SK-N-SH treated with all-trans-retinoic acid at 6 μM for 48 hours (cell line): ENCODE data around the gene CAMK2N2.
A peak's percentile ranks its signal among the peaks of the same experiment; 100 is the strongest.

Source experiments
- ATAC-seq: fragments of 200-7000 bp; cut with Tn5 transposase; 3 replicates; pipeline ENCODE4 v1.9.1; 2020; ENCODE audit warnings: mild to moderate bottlenecking, moderate library complexity
- ARNTL ChIP-seq: fragments of 450-650 bp; formaldehyde crosslinking; IDR thresholded peaks from 2 replicates; pipeline ENCODE4 v1.5.0; 2020; ENCODE audit warnings: low read depth, mild to moderate bottlenecking, moderate library complexity, borderline replicate concordance
- BACH2 ChIP-seq: fragments of 250-450 bp; sonication (Bioruptor Pico); IDR thresholded peaks from 2 replicates; pipeline ENCODE4 v1.9.0; 2021; ENCODE audit warnings: mild to moderate bottlenecking, borderline replicate concordance
- CREB5 ChIP-seq: fragments of 250-450 bp; sonication (Bioruptor Pico); IDR thresholded peaks from 2 replicates; pipeline ENCODE4 v1.5.1; 2020; ENCODE audit warnings: low read depth, mild to moderate bottlenecking, moderate library complexity
- CSDC2 ChIP-seq: fragments of 250-450 bp; sonication (Bioruptor Pico); IDR thresholded peaks from 2 replicates; pipeline ENCODE4 v1.5.0; 2020; ENCODE audit warnings: mild to moderate bottlenecking, moderate library complexity
- ESRRG ChIP-seq: fragments of 250-450 bp; sonication (Bioruptor Pico); IDR thresholded peaks from 2 replicates; pipeline ENCODE4 v1.6.1; 2021; ENCODE audit warnings: mild to moderate bottlenecking
- GLIS3 ChIP-seq: fragments of 250-450 bp; sonication (Bioruptor Pico); IDR thresholded peaks from 2 replicates; pipeline ENCODE4 v1.5.0; 2020; ENCODE audit warnings: mild to moderate bottlenecking, moderate library complexity
- ISL1 ChIP-seq: fragments of 250-450 bp; sonication (Bioruptor Pico); IDR thresholded peaks from 2 replicates; pipeline ENCODE4 v2.1.2; 2022; ENCODE audit warnings: mild to moderate bottlenecking, moderate library complexity
- PATZ1 ChIP-seq: fragments of 250-450 bp; sonication (Bioruptor Pico); IDR thresholded peaks from 2 replicates; pipeline ENCODE4 v1.8.0; 2020; ENCODE audit warnings: mild to moderate bottlenecking, moderate library complexity, borderline replicate concordance
- POU6F1 ChIP-seq: fragments of 250-450 bp; sonication (Bioruptor Pico); IDR thresholded peaks from 2 replicates; pipeline ENCODE4 v1.8.0; 2021; ENCODE audit warnings: low read depth, mild to moderate bottlenecking, moderate library complexity, borderline replicate concordance
- PPARA ChIP-seq: fragments of 250-450 bp; sonication (Bioruptor Pico); IDR thresholded peaks from 2 replicates; pipeline ENCODE4 v1.5.0; 2020; ENCODE audit warnings: mild to moderate bottlenecking, borderline replicate concordance
- RARB ChIP-seq: fragments of 250-450 bp; sonication (Bioruptor Pico); IDR thresholded peaks from 2 replicates; pipeline ENCODE4 v1.8.0; 2021; ENCODE audit warnings: mild to moderate bottlenecking, moderate library complexity
- SNAI2 ChIP-seq: fragments of 250-450 bp; sonication (Bioruptor Pico); IDR thresholded peaks from 2 replicates; pipeline ENCODE4 v1.5.0; 2020; ENCODE audit warnings: mild to moderate bottlenecking, moderate library complexity
- TCF4 ChIP-seq: fragments of 250-450 bp; sonication (Bioruptor Pico); IDR thresholded peaks from 2 replicates; pipeline ENCODE4 v1.8.0; 2021; ENCODE audit warnings: mild to moderate bottlenecking, moderate library complexity, borderline replicate concordance
- TOX ChIP-seq: fragments of 250-450 bp; sonication (Bioruptor Pico); IDR thresholded peaks from 2 replicates; pipeline ENCODE4 v1.8.0; 2021; ENCODE audit warnings: mild to moderate bottlenecking, moderate library complexity, borderline replicate concordance
- TSHZ2 ChIP-seq: fragments of 250-450 bp; sonication (Bioruptor Pico); IDR thresholded peaks from 2 replicates; pipeline ENCODE4 v1.5.0; 2020; ENCODE audit warnings: mild to moderate bottlenecking, moderate library complexity
- ZC3H10 ChIP-seq: fragments of 250-450 bp; sonication (Bioruptor Pico); IDR thresholded peaks from 2 replicates; pipeline ENCODE4 v1.5.1; 2021; ENCODE audit warnings: mild to moderate bottlenecking, moderate library complexity
- ZFP30 ChIP-seq: fragments of 450-650 bp; formaldehyde crosslinking; IDR thresholded peaks from 2 replicates; pipeline ENCODE4 v1.5.0; 2022; ENCODE audit warnings: mild to moderate bottlenecking, moderate library complexity
- ZNF565 ChIP-seq: fragments of 450-650 bp; formaldehyde crosslinking; conservative IDR thresholded peaks from 2 replicates; pipeline ENCODE4 v1.5.0; 2020; ENCODE audit warnings: low read depth, mild to moderate bottlenecking, moderate library complexity
- ZNF70 ChIP-seq: fragments of 450-650 bp; formaldehyde crosslinking; IDR thresholded peaks from 2 replicates; pipeline ENCODE4 v1.5.0; 2020; ENCODE audit warnings: mild to moderate bottlenecking, moderate library complexity
- ZNF8 ChIP-seq: fragments of 450-650 bp; formaldehyde crosslinking; IDR thresholded peaks from 2 replicates; pipeline ENCODE4 v1.5.0; 2020; ENCODE audit warnings: mild to moderate bottlenecking, moderate library complexity

The CAMK2N2 gene

GRCh38 chr3:184299488-184300377 is 38.4 kb upstream of the CAMK2N2 start (continued):
- no peak for TF ChIP-seq RARB (CRISPR knock-in tag)
- no peak for TF ChIP-seq PATZ1 (CRISPR knock-in tag)
- TF ChIP-seq ZFP30 (CRISPR knock-in tag) = no peak
- no peak for TF ChIP-seq ARNTL (CRISPR knock-in tag)
- no peak for TF ChIP-seq BACH2 (CRISPR knock-in tag)
- TF ChIP-seq CREB5 (CRISPR knock-in tag) = no peak
- no peak for TF ChIP-seq ESRRG (CRISPR knock-in tag)
- TF ChIP-seq ZNF70 (CRISPR knock-in tag) = no peak
- no peak for TF ChIP-seq TOX (CRISPR knock-in tag)
- no peak for TF ChIP-seq ISL1 (CRISPR knock-in tag)

- peak; percentile 97 for ATAC-seq
- no peak for TF ChIP-seq CSDC2 (CRISPR knock-in tag)
- no peak for TF ChIP-seq SNAI2 (CRISPR knock-in tag)
- TF ChIP-seq CREB5 (CRISPR knock-in tag) = no peak
- no peak for TF ChIP-seq PPARA
- no peak for TF ChIP-seq ZC3H10
- no peak for TF ChIP-seq ZFP30 (CRISPR knock-in tag)
- no peak for TF ChIP-seq ARNTL (CRISPR knock-in tag)
- no peak for TF ChIP-seq BACH2 (CRISPR knock-in tag)
- no peak for TF ChIP-seq ZNF70 (CRISPR knock-in tag)
- no peak for TF ChIP-seq ZNF8 (CRISPR knock-in tag)
- no peak for TF ChIP-seq ZNF565 (CRISPR knock-in tag)
- no peak for TF ChIP-seq GLIS3
- no peak for TF ChIP-seq ISL1 (CRISPR knock-in tag)
Observed at GRCh38 chr3:184298759-184299487, 37.6 kb upstream of the CAMK2N2 start, which contains the start of gene PSMD2. TSS of gene PSMD2 (plus strand) at chr3:184299241. CDS start at chr3:184299267, 26 bp downstream.

GRCh38 chr3:184296616-184297015 is 35.3 kb upstream of the CAMK2N2 start:
- no peak for TF ChIP-seq CSDC2 (CRISPR knock-in tag)
- no peak for TF ChIP-seq ZFP30 (CRISPR knock-in tag)
- no peak for TF ChIP-seq TCF4 (CRISPR knock-in tag)
- TF ChIP-seq ISL1 (CRISPR knock-in tag) = no peak
- TF ChIP-seq SNAI2 (CRISPR knock-in tag) = no peak
- TF ChIP-seq ESRRG (CRISPR knock-in tag) = no peak
- no peak for TF ChIP-seq ARNTL (CRISPR knock-in tag)
- TF ChIP-seq BACH2 (CRISPR knock-in tag) = no peak
- TF ChIP-seq TOX (CRISPR knock-in tag) = no peak
- no peak for TF ChIP-seq POU6F1
- no peak for TF ChIP-seq CREB5 (CRISPR knock-in tag)
- TF ChIP-seq TSHZ2 = no peak
- TF ChIP-seq ZNF8 (CRISPR knock-in tag) = no peak
- TF ChIP-seq ZC3H10 = no peak
- no peak for TF ChIP-seq PPARA
- TF ChIP-seq RARB (CRISPR knock-in tag) = no peak
- no peak for ATAC-seq
